Esophagus squamous epithelium (tissue), 4 donors: ENCODE results near the gene TRPC3.

Experiments used
- POLR2A ChIP-seq, 4 donors: fragments of 450-650 bp; IDR thresholded peaks; one replicate each; pipeline ENCODE4 v1.6.1; 2017; ENCODE audit warnings: antibody characterized with exemption in 4 of 4, mild to moderate bottlenecking in 4 of 4, moderate library complexity in 3 of 4
- TF ChIP-seq, protein P1 (sequence below), 6 experiments: fragments of 450-650 bp in 4 of 6; fragments of 200-600 bp in 2 of 6; sonication (generic) in 2 of 6; IDR thresholded peaks; one replicate each; pipeline ENCODE4 v1.5.1; 2016 to 2019; ENCODE audit warnings: antibody characterized with exemption in 6 of 6, mild to moderate bottlenecking in 4 of 6, moderate library complexity in 4 of 6

DNA sequence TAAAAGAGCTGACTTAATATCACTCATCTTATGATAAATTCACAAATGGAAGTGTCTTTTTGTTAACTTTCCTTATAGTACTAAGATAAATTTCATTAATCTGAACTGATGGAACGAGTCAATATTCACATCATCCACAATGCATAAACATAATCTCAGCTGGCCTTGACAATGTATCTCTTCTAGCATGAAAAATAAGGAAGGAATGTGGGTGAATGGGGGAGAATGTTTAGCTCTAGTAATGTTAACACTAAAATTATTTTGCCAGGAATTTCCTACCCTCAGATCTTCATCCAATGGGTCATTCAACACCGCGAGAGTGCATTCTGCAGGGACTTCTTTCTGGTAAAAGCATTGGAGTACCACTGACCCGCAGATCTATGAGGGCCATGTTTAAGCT lies 15.8 kb downstream of the TRPC3 start:
- TF ChIP-seq, protein P1, sequence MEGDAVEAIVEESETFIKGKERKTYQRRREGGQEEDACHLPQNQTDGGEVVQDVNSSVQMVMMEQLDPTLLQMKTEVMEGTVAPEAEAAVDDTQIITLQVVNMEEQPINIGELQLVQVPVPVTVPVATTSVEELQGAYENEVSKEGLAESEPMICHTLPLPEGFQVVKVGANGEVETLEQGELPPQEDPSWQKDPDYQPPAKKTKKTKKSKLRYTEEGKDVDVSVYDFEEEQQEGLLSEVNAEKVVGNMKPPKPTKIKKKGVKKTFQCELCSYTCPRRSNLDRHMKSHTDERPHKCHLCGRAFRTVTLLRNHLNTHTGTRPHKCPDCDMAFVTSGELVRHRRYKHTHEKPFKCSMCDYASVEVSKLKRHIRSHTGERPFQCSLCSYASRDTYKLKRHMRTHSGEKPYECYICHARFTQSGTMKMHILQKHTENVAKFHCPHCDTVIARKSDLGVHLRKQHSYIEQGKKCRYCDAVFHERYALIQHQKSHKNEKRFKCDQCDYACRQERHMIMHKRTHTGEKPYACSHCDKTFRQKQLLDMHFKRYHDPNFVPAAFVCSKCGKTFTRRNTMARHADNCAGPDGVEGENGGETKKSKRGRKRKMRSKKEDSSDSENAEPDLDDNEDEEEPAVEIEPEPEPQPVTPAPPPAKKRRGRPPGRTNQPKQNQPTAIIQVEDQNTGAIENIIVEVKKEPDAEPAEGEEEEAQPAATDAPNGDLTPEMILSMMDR (IDR thresholded peaks at IDR 0.05), result no peak
- no peak for TF ChIP-seq POLR2A (IDR thresholded peaks at IDR 0.05)
